ENCODE results near the gene SH3BGR. TPM values are rescaled to one million over a fixed set of nuclear protein-coding genes. Genes with fewer than 3 reads are reported as not detected.

The SH3BGR gene
- total RNA-seq, 4 donors from 2014 or later, result 0.75 to 116 (median 4.2) TPM

Small RNA genes within 50 kb of the gene (small RNA-seq; reads per million reads assigned to genes)
- gene MIR6508, result 0 to 0.14 (median 0) reads per million in 4 donors

Other genes with a start within 250 kb of the SH3BGR start
- gene BRWD1, start 138.3 kb upstream of the SH3BGR start, total RNA-seq, result 10 to 100 TPM; 22.1 to 57.2 (median 26.0) TPM
- gene HMGN1, start 102.9 kb upstream of the SH3BGR start, total RNA-seq, result 100 to 1,000 TPM; 114 to 193 (median 144) TPM
- 1 to 10 TPM in 1 of 4 donors, under 1 TPM in 2, not detected in 1; 0.44 to 1.7 (median 0.82) TPM for gene LCA5L, start 6.2 kb upstream of the SH3BGR start, total RNA-seq
- gene B3GALT5, start 161.0 kb downstream of the SH3BGR start, total RNA-seq, result 1 to 10 TPM in 1 of 4 donors, under 1 TPM in 3; 0.19 to 2.6 (median 0.64) TPM

Data from esophagus squamous epithelium (tissue), 4 donors.